Measurements from ENCODE around the gene NKD2.

Gene NKD2

DNA sequence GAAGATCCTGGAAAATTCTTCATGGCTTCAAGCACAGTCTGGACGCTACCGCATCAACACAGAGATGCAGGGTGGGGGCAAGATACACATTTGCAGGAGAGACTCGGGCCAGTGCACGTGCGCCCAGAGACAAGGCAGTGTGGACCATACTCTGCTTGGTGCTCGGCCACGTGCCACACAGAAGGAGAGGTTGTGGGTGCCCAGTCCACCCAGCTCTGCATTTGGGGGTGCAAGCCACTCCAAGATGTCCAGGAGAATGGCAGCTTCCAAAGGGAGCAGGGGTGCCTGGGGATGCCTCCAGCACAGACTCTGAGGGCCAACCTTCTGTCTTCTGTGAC lies 4.3 kb downstream of the NKD2 start:
- H3K4me3 ChIP-seq (ENCODE audit: low read depth, low read length): no peak overlapping the region
- TF ChIP-seq, protein P1, sequence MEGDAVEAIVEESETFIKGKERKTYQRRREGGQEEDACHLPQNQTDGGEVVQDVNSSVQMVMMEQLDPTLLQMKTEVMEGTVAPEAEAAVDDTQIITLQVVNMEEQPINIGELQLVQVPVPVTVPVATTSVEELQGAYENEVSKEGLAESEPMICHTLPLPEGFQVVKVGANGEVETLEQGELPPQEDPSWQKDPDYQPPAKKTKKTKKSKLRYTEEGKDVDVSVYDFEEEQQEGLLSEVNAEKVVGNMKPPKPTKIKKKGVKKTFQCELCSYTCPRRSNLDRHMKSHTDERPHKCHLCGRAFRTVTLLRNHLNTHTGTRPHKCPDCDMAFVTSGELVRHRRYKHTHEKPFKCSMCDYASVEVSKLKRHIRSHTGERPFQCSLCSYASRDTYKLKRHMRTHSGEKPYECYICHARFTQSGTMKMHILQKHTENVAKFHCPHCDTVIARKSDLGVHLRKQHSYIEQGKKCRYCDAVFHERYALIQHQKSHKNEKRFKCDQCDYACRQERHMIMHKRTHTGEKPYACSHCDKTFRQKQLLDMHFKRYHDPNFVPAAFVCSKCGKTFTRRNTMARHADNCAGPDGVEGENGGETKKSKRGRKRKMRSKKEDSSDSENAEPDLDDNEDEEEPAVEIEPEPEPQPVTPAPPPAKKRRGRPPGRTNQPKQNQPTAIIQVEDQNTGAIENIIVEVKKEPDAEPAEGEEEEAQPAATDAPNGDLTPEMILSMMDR (IDR thresholded peaks at IDR 0.05; ENCODE audit: insufficient read depth, low read depth, low read length, missing control alignments): no peak
- no peak for DNase-seq (ENCODE audit: low read depth)

DNA sequence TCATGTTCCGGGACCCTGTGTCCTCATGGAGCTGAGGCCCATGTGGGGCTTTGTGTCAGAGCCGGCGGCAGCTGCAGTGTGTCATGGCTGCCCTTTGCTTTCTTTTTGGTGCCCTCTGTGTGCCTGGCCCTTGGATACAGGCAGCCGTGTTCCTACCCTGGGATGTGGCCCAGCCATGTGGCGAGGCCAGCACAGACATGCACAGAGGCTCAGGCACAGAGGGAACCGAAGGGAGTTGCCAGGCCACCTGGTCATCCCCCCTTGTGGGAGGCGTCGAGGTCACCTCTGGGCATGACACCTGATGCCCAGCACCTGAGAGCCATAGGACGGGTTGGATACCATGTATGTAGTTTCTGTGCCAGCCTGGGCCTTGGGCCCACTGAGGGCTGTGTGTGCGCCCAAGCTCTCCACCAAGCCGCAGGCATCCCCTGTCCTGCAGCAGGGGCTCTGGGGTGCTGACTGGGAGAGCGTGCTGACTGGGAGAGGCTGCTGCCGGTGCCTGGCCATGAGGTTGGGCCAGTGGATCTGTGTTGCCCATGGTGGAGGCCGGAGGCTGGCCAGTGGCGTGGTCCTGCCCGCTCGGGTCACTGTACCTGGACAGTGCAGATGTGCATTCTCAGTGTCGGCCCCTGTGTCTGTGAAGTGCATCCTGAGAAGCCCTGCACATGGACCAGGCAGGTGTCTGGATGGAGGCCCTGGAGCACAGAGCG lies 4.8 kb downstream of the NKD2 start:
- no peak for DNase-seq (ENCODE audit: low read depth)
- TF ChIP-seq, protein P1 (IDR thresholded peaks at IDR 0.05; ENCODE audit: insufficient read depth, low read depth, low read length, missing control alignments): no peak
- no peak overlapping the region for H3K4me3 ChIP-seq (ENCODE audit: low read depth, low read length)

DNA sequence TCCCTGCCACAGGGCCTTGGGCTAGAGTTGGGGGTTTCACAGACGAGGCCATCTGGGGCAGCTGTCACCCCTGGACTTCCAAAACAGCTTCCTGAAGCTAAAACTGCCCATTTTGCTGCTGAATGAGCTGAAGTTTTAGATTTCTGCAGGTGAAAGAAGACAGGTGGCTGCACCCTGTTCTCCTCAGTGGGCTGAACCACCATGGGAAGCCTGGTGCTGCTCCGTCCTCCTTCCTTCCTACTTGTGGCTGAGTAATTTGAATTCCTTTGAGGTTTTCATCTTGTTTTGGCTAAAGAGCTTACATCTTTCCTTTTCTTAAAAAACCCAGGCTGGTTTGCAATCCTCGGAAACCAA lies 5.3 kb downstream of the NKD2 start:
- TF ChIP-seq, protein P1 (IDR thresholded peaks at IDR 0.05; ENCODE audit: insufficient read depth, low read depth, low read length, missing control alignments): no peak
- H3K4me3 ChIP-seq (ENCODE audit: low read depth, low read length): no peak overlapping the region
- DNase-seq (ENCODE audit: low read depth): no peak

DNA sequence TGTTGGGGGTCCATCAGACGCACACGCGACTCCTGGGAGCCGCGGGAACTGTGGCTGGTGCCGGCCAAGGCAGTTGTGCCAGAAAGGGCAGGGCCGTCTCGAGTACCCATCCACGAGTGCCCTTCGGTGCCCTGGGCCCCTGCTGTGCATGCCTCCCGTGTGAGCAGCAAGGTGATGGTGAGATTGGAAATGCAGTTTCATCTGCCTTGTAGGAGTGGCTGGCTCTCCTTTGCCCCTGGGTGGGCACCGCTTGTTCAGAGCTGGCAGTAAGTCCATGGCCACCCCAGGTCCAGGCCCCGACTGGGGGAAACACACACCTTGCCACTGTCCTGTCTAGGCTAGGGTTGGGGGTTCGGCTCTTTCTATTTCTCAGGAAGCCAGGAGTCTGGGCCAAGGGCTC lies 5.7 kb downstream of the NKD2 start:
- TF ChIP-seq, protein P1 (IDR thresholded peaks at IDR 0.05; ENCODE audit: insufficient read depth, low read depth, low read length, missing control alignments): no peak

DNA sequence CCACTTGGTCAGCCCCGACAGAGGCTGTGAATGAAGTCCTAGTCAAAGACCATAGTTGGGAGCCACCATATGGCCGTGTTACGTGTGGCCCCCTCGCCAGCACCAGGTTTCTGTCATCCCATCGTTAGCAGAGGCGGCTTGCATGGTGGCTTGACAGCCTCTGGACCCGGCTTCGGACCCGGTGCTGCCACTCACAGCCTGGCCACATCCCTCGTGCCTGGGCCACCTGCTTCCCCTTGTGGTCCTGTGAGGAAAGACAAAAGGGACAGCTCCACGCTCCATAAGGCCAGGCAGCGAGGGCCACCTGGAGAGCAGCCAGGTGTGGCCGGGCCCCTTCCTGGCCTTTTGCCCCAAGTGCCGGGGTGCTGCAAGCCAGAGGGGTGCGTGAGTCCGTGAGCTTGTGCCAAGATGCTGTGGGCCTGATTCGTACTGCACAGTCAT lies 6.2 kb downstream of the NKD2 start:
- TF ChIP-seq, protein P1 (IDR thresholded peaks at IDR 0.05; ENCODE audit: insufficient read depth, low read depth, low read length, missing control alignments): no peak
- no peak overlapping the region for H3K4me3 ChIP-seq (ENCODE audit: low read depth, low read length)
- DNase-seq (ENCODE audit: low read depth): no peak

More for the DNA sequence above, 5.7 kb downstream of the NKD2 start:
- H3K4me3 ChIP-seq (ENCODE audit: low read depth, low read length): no peak overlapping the region
- no peak for DNase-seq (ENCODE audit: low read depth)

DNA sequence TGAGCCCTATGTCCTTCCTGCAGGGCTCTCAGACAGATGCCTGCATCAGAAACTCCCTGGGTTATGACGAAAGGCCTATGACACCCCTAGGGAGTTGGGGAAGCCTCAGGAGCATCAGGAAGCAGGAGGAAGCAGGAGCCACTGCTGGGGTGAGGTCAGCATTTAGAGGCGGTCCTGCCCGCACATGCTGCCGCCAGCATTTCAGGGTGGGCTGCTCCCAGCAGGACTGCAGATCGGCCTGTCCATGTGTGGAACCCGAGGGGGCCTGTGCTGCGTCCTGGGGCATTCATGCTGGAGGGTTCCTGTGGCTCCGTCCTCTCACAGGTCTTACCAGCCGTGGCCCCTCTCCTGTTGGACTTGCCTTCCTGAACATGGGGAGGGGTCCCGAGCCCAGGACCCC lies 6.9 kb downstream of the NKD2 start:
- no peak for DNase-seq (ENCODE audit: low read depth)
- no peak overlapping the region for H3K4me3 ChIP-seq (ENCODE audit: low read depth, low read length)
- TF ChIP-seq, protein P1 (IDR thresholded peaks at IDR 0.05; ENCODE audit: insufficient read depth, low read depth, low read length, missing control alignments): no peak

DNA sequence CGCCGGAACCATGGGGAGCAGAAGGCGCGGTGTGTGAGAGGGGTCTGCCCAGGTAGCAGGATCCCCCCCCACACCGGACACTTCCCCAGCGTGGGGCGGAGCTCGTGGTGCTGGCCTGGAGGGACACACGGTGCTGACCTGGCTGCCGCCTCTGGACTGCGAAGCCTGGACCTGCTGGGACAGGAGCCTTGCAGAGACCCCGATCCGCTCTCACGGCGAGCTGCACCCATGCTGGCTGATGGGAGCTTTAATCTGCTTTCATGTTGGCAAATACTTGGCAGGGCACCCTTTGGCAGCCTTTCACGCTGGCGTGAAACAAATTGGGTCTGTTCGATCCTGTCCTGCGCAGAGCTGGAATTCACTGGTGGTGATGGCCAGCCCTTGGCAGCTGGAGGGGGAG lies 7.4 kb downstream of the NKD2 start:
- TF ChIP-seq, protein P1 (IDR thresholded peaks at IDR 0.05; ENCODE audit: insufficient read depth, low read depth, low read length, missing control alignments): no peak
- H3K4me3 ChIP-seq (ENCODE audit: low read depth, low read length): no peak overlapping the region
- DNase-seq (ENCODE audit: low read depth): no peak

Measured in GM12865 (cell line).